NCI-H1436 (cell line): ENCODE results near the gene EFNA3.
"Not testable (repeated sequence)": the region's sequence is repeated elsewhere in the genome, so short reads cannot be mapped to it uniquely, and the experiment has no call there.

Experiments used
- DNase-seq: peaks from one replicate; lab custom pipeline; 2025; lab: John Stamatoyannopoulos, UW

Gene EFNA3

DNA sequence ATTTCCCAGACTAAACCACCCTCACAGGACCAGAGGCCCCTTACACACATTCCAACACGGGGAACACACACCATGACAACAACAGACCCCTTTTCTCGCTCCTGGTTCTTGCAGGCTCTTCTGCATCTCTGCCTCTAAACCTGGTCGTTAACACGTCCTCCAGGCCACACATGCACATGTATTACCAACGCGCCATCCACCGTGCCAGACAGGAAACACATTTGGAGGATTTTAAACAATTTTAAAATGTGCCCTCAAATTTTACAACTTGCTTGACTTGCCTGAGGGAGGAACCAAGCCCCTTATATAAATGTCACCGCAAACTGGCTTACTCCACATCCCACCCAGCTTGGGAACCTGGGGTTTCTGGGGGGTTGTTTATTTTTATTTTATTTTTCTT is 32.2 kb downstream of the EFNA3 start:
- no peak for DNase-seq

DNA sequence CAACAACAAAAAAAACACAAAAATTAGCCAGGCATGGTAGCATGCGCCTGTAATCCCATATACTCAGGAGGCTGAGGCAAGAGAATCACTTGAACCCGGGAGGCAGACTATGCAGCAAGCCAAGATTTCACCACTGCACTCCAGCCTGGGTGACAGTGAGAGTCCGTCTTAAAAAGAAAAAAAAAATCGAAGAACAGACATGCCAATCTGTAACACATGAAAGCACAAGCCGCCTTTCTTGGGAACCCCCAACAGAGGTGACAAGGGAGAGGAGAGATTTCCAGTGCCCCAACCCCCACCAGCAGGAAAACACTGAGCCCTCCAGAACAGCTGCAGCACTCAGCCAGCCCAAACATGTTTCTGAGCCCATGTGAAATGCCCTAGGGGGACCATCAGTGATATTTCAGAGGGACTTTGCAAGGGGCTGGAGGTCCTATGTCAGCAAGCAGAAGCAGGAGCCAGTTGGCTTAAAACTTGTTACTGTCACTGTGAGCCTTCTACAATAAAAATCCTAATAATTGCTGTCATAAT is 34.9 kb downstream of the EFNA3 start:
- DNase-seq, result no peak

- no peak for DNase-seq
Measured at GRCh38 chr1:155116113-155116764, 37.6 kb downstream of the EFNA3 start.

DNA sequence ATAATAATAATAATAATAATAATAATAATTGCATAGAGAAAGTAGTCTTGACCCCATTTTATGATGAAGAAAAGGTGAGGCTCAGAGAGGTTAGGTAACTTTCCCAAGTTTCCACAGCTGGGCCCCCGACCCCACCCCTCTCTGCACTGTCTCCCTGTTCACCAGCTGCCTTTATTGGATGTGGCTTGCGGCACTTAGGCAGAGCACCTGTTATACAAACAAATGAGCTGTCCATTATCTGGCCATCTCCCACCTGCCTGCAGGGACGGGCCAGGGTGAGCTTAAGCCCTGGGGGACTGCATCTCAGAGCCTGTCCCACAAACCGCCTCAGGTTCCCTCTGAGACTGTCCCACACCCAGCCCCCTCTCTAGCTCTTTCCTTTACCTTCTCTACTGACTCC is 39.0 kb downstream of the EFNA3 start:
- DNase-seq, result peak; percentile 31

GRCh38 chr1:155118090-155118489 is 39.5 kb downstream of the EFNA3 start:
- not testable (repeated sequence) for DNase-seq

DNA sequence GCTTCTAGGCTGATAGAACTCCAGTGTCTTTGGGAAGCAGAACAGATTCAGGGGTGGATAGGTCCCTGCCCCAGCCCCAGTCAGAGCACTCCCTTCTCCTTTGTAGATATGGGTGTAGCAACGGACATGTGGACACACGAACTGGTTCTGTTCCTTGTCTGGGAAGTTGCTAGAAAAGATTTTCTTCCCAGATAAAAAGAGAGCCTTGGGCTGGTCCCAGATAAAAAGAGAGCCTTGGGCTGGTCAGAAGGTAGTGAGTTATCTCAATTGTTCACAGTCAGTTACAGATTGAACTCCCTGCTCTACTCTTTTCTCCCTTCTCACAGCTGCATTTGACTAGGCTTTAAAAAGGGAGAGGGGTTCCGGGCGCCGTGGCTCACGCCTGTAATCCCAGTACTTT is 41.6 kb downstream of the EFNA3 start:
- no peak for DNase-seq

DNA sequence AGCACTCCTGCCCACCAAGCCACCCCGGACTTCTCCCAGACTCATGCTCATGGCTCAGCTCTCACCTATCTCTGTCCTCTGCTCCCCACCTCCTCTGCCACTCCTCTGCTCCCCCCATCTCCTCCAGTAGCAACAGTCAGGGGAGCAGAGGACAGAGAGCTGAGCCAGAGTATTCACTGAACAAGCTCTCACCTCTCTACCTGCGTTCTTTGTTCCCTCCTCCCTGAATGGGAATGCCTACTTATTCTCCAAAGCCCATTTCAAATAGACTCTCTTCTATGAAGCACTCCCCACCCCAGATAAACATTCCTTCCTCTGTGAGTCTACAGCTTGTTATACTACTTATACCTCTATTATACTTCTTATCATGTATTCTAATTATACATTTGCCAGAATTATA is 42.6 kb downstream of the EFNA3 start:
- no peak for DNase-seq

- no peak for DNase-seq
Measured at GRCh38 chr1:155122308-155122707, 43.7 kb downstream of the EFNA3 start.

DNA sequence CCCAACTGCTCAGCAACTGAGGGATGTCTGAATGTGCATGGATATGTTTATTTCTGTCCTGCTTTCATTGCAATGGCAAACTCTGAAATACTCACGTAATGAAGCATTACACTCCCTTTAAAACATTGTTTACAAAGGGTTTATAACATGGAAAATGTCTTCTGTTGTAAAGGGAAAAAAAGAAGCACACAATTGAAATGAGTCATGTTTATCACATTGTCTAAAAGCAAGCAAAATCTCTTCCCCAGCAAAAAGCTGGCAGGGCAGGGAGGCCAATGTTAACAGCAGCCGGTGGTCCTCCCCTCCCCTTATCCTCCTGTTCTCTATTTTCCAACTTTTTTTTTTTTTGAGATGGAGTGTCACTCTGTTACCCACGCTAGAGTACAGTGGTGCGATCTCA is 45.2 kb downstream of the EFNA3 start:
- DNase-seq, result no peak

- DNase-seq, result no peak
Measured at GRCh38 chr1:155124503-155125463, 46.1 kb downstream of the EFNA3 start.

DNA sequence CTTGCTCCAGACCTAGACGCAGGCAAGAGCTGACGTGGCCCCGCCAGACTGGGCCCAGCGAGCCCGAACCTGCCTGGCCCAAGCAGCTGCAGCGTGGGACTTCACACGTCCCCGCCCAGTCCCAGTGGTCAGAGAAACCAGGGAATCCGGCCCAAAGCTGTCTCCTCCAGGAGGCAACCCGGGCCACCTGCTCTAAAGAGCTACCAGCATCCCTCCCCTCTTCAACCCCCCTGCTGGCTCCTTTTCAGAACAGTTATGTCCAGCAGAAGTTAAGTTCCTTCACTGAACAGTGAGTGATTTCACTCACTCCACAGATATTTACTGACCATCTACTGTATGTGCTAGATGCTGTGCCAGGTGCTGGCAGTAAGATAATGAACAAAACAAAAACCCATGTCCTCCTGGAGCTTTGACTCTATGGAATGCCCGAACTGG is 46.9 kb downstream of the EFNA3 start:
- no peak for DNase-seq

GRCh38 chr1:155125946-155126555 is 47.4 kb downstream of the EFNA3 start:
- DNase-seq, result no peak

DNA sequence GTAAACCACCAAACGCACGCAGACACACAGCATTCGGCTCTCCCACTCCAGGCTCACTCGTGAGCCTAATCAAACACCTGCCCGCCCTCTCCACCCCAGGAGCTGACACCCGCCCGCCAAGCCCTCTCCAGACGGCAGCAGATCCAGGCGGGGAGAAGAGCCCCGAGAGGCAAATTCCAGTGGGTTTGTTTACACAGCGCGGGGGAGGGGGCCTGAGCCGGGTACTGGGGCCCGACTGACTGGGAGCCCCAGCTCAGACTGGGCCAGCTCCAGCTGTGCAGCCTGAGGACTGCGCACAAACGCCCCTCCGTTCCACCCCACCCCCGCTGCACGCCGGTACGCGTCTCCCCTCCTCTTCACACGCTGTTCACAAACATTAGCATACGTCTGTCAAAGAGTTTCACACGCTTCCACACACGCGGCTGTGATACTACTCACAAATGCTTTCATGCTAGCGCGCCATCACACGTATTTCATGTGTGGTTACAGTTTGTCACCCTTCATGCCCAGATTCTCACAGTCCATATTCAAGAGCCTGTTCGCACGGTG is 48.0 kb downstream of the EFNA3 start:
- no peak for DNase-seq

GRCh38 chr1:155127105-155127966 is 48.7 kb downstream of the EFNA3 start, which contains the start of gene EFNA1:
EFNA1 (plus strand) TSS chr1:155127876; CDS start chr1:155127978, 102 bp downstream.
- DNase-seq, result peak; percentile 30

DNA sequence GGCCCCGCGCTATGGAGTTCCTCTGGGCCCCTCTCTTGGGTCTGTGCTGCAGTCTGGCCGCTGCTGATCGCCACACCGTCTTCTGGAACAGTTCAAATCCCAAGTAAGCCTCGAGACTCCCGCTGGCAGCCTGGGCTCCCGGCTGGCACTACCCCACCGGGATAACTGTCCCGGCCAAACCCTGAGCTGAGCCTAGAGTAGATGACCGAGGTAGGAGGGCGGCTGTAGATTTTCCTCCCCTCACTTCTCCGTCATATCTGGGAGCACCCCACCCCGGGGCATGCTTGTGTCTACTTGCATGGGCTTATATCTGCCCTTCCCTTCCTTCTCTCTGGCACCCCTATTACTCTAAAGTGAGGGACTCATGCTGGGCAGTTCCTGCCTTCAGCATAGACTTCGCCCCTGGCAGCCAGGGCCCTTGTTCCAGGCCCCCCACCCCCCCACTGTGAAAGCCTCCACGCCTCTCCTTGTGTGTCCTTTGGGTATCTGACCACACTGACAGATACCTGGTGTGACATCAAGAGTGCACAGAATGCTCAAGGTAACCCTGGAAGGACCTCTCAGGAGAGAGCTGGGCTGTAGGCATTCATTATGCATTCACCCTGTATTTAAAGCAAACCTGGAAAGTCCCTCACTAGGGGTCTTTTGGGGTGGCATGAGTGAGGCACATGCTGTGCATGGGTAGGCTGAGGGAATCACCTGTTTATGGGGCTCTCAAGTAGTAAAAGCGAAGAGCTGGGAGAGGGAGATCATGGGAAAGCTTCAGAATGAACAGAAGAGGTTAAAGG is 49.5 kb downstream of the EFNA3 start:
- DNase-seq, result no peak

DNA sequence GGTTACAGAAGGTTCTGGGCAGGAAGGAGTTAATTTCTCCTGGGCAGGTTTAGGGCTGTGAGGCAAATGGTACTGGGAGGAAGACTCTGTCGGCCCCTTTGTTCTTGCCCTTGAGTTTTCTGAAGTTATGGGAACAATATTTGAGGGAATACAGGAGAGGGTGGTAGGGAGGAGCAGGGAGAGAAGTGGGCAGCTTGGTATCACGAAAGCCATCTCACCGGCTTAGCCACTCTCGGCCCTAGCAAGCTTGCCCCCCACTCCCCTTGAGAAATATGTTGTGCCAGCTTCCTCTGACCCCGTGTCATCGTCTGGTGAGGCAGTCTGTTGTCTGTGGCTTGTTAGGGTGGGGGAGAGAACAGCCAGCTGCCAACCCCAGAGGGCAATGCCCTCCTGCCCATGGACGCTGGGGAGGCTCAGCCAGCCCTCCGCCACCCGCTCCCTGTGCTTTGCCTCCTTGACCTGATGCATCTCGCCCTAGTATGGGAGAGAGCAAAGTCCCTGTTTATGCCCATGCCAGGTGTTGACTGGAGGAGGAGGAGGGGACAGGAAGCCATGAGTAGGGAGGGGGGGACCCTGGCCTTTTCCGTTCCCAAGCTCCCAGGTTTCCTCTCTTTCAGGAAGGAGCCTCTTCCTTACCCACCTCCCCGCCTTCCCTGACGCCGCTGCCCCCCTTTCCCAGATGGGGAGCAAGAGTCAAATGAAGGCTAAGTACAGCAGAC is 50.3 kb downstream of the EFNA3 start:
- DNase-seq, result no peak

DNA sequence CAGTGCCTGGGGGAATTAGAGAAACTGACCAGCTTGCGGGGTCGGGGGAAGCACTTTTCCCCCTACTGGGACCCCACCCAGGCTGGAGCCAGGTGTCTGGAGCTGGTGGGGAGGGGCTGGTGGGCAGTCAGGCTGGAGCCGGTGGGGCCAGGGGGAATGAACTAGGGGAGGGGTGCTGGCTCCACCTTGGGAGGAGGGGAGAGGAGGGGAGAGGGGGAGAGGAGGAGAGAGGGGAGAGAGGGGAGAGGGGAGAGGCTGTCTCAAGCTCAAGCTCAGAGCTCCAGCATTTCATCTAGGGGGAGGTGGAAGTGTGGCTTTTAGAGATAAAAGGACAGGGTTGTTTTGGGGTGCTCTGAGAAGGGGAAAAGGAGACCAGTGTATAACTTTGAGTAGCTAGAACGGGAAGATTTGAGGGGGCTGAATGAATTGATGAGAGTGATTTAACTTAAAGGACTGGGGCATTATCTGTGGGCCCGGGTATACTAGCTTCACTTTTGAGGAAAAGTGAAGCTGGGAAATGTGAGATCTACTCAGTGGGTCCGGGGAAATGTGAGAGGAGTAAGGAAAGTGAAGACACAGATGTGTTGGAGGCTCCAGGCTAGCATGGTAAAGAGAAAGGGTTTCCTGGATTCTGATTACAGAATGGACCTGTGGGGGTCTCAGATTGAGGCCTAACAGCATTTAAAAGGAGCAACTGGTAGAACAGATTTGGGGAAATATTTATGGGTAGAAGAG is 51.8 kb downstream of the EFNA3 start:
- DNase-seq, result no peak

GRCh38 chr1:155131285-155131684 is 52.6 kb downstream of the EFNA3 start:
- no peak for DNase-seq

GRCh38 chr1:155131856-155132255 is 53.2 kb downstream of the EFNA3 start:
- DNase-seq, result no peak
